ENCODE results near the gene ACAD11.

The ACAD11 gene

DNA sequence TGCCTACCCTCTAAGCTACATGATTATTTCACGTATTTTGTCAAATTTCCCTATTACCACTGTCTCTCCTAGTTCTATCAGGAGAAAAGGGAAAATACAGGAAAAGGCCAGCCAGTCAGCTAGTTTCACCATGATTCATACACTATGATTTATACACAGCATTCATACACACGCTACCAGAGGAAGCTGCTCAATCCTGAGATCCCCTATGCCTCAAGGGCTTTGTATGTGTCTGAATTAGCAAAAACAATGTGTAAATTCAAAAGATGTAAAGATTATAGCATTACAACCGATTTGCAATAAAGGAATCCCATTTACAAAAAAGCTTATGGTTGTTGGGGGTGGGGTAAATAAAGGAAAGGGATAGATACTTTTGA, 65.7 kb downstream of the ACAD11 start:
- in situ Hi-C loops (cut with HindIII; ENCODE audit: low sequenced_read_pairs): no loop called here
- TF ChIP-seq, protein P1, sequence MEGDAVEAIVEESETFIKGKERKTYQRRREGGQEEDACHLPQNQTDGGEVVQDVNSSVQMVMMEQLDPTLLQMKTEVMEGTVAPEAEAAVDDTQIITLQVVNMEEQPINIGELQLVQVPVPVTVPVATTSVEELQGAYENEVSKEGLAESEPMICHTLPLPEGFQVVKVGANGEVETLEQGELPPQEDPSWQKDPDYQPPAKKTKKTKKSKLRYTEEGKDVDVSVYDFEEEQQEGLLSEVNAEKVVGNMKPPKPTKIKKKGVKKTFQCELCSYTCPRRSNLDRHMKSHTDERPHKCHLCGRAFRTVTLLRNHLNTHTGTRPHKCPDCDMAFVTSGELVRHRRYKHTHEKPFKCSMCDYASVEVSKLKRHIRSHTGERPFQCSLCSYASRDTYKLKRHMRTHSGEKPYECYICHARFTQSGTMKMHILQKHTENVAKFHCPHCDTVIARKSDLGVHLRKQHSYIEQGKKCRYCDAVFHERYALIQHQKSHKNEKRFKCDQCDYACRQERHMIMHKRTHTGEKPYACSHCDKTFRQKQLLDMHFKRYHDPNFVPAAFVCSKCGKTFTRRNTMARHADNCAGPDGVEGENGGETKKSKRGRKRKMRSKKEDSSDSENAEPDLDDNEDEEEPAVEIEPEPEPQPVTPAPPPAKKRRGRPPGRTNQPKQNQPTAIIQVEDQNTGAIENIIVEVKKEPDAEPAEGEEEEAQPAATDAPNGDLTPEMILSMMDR (IDR thresholded peaks at IDR 0.05; ENCODE audit: low read depth, low read length, missing control alignments): no peak
- no peak overlapping the region for H3K4me3 ChIP-seq (ENCODE audit: low read depth, low read length)
- DNase-seq (ENCODE audit: low read depth): peak; percentile 22

- in situ Hi-C loops (cut with HindIII; ENCODE audit: low sequenced_read_pairs): no loop called here
- TF ChIP-seq, protein P1 (IDR thresholded peaks at IDR 0.05; ENCODE audit: low read depth, low read length, missing control alignments): no peak
Observed at GRCh38 chr3:132593241-132593946, 66.2 kb downstream of the ACAD11 start.

GRCh38 chr3:132592216-132592615, 67.4 kb downstream of the ACAD11 start:
- in situ Hi-C loops (cut with HindIII; ENCODE audit: low sequenced_read_pairs): no loop called here
- TF ChIP-seq, protein P1 (IDR thresholded peaks at IDR 0.05; ENCODE audit: low read depth, low read length, missing control alignments): no peak
- DNase-seq (ENCODE audit: low read depth): no peak
- H3K4me3 ChIP-seq (ENCODE audit: low read depth, low read length): no peak overlapping the region

More at GRCh38 chr3:132593241-132593946, 66.2 kb downstream of the ACAD11 start:
- DNase-seq (ENCODE audit: low read depth): no peak
- no peak overlapping the region for H3K4me3 ChIP-seq (ENCODE audit: low read depth, low read length)

- DNase-seq (ENCODE audit: low read depth): no peak
- H3K4me3 ChIP-seq (ENCODE audit: low read depth, low read length): no peak overlapping the region
- in situ Hi-C loops (cut with HindIII; ENCODE audit: low sequenced_read_pairs): no loop called here
- TF ChIP-seq, protein P1 (IDR thresholded peaks at IDR 0.05; ENCODE audit: low read depth, low read length, missing control alignments): no peak
Observed at GRCh38 chr3:132587401-132587800, 72.2 kb downstream of the ACAD11 start.

DNA sequence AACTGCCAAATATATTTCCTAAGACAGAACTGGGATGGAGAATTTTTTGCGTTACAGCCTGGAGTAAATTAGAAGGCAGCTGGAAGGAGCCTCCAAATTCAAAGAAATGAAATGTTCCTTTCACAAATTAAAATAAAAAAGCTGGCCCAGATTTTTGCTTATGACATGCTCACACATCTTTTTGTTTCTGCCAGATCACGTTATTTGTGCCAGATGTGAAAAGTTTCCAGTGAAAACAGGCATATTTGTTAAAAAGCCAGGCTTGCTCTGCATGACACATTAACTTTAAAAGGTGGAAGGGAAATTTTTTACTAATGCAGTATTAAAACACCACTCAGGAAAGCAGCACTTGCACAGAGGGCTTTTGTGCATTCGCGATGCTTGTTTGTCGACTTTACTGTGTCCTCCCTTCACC, 85.8 kb downstream of the ACAD11 start:
- DNase-seq (ENCODE audit: low read depth): no peak
- in situ Hi-C loops (cut with HindIII; ENCODE audit: low sequenced_read_pairs): no loop called here
- no peak overlapping the region for H3K4me3 ChIP-seq (ENCODE audit: low read depth, low read length)
- TF ChIP-seq, protein P1 (IDR thresholded peaks at IDR 0.05; ENCODE audit: low read depth, low read length, missing control alignments): no peak

DNA sequence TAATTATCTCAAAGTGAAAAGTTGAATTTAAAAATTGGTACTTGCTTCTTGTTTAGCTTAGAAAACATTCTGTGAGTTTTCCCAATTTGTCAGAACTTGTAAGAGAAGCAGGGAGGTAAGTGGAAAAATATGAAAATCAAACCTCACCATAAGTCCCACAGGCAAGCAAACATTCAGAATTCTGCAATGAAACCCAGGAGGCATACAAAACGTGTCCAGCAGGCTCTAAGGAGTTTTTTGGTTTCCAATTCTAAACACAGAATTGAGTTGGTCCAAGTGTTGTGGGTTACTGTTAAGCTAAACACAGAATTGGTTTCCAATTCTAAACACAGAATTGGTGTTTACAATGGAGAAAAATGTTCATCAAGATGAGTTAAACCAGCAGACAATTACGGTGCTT, 89.6 kb downstream of the ACAD11 start:
- no peak overlapping the region for H3K4me3 ChIP-seq (ENCODE audit: low read depth, low read length)
- no peak for DNase-seq (ENCODE audit: low read depth)
- TF ChIP-seq, protein P1 (IDR thresholded peaks at IDR 0.05; ENCODE audit: low read depth, low read length, missing control alignments): no peak
- in situ Hi-C loops (cut with HindIII; ENCODE audit: low sequenced_read_pairs): no loop called here

All from astrocyte of the cerebellum (primary cell).